HG03457 (cell line): ENCODE data around the gene DBNDD1.
"Not testable (repeated sequence)": the region's sequence is repeated elsewhere in the genome, so short reads cannot be mapped to it uniquely, and the experiment has no call there.

ENCODE experiments used
- ATAC-seq: cut with Tn5 transposase; IDR thresholded peaks from one replicate; pipeline ENCODE4 v1.9.1; 2021; ENCODE audit warnings: moderate number of reproducible peaks; ENCODE audit not compliant: unreplicated experiment

The DBNDD1 gene

GRCh38 chr16:90012991-90013745 lies 6.1 kb downstream of the DBNDD1 start:
- ATAC-seq = no peak

- ATAC-seq = no peak
Measured at GRCh38 chr16:90011908-90012501, 7.3 kb downstream of the DBNDD1 start.

- no peak for ATAC-seq
Measured at GRCh38 chr16:90011508-90011819, 7.8 kb downstream of the DBNDD1 start.

- no peak for ATAC-seq
Measured at GRCh38 chr16:90010676-90011507, 8.4 kb downstream of the DBNDD1 start.

- no peak for ATAC-seq
Measured at GRCh38 chr16:90009172-90009899, 9.9 kb downstream of the DBNDD1 start.

GRCh38 chr16:90008708-90009145 lies 10.5 kb downstream of the DBNDD1 start:
- no peak for ATAC-seq

- ATAC-seq = not testable (repeated sequence)
Measured at GRCh38 chr16:90007635-90008234, 11.5 kb downstream of the DBNDD1 start.

GRCh38 chr16:90007015-90007414 lies 12.2 kb downstream of the DBNDD1 start:
- ATAC-seq = no peak

GRCh38 chr16:90005956-90006663 lies 13.1 kb downstream of the DBNDD1 start:
- no peak for ATAC-seq

GRCh38 chr16:90004577-90004976 lies 14.7 kb downstream of the DBNDD1 start:
- ATAC-seq = no peak

GRCh38 chr16:90002759-90003158 lies 16.5 kb downstream of the DBNDD1 start:
- no peak for ATAC-seq

- ATAC-seq = no peak
Measured at GRCh38 chr16:90001761-90002503, 17.3 kb downstream of the DBNDD1 start.

- ATAC-seq = no peak
Measured at GRCh38 chr16:90000733-90001427, 18.4 kb downstream of the DBNDD1 start.

- ATAC-seq = no peak
Measured at GRCh38 chr16:89999831-90000574, 19.3 kb downstream of the DBNDD1 start.

- no peak for ATAC-seq
Measured at GRCh38 chr16:89996178-89996489, 23.1 kb downstream of the DBNDD1 start.

GRCh38 chr16:89995475-89996177 lies 23.6 kb downstream of the DBNDD1 start:
- ATAC-seq = not testable (repeated sequence)

GRCh38 chr16:89994721-89995474 lies 24.4 kb downstream of the DBNDD1 start:
- not testable (repeated sequence) for ATAC-seq
